ENCODE results near the gene KLK1. TPM values are rescaled to one million over a fixed set of nuclear protein-coding genes. Genes with fewer than 3 reads are reported as not detected.
A peak's percentile ranks its signal among the peaks of the same experiment; 100 is the strongest.

The KLK1 gene
- polyA plus RNA-seq, 1 donor from 2014 or later = not detected

- peak overlapping the region; percentile 2 for H3K27ac ChIP-seq (ENCODE audit: low read length)
- no peaks in the 10 kb centered on the region for H4K20me1 ChIP-seq (ENCODE audit: insufficient read depth)
- no peaks in the 10 kb centered on the region for H3K36me3 ChIP-seq (ENCODE audit: insufficient read depth, low read length)
- H3K79me2 ChIP-seq (replicated peaks; ENCODE audit: insufficient read depth, low read length) = no peaks in the 10 kb centered on the region
- no peak overlapping the region for H2AFZ ChIP-seq (ENCODE audit: low read depth, low read length)
- no peaks in the 10 kb centered on the region for H3K9me3 ChIP-seq (ENCODE audit: low read length)
- no peak overlapping the region for H3K4me3 ChIP-seq (ENCODE audit: low read length)
- H3K4me2 ChIP-seq (ENCODE audit: low read length) = no peak overlapping the region
- H3K27me3 ChIP-seq (ENCODE audit: insufficient read depth, low read depth, low read length) = peaks cover 26% of the 10 kb centered on the region
- no peaks in the 10 kb centered on the region for H3F3A ChIP-seq (ENCODE audit: insufficient read depth, low read length, poor library complexity, severe bottlenecking)
- TF ChIP-seq RAD21 (conservative IDR thresholded peaks at IDR 0.05) = no peak
- TF ChIP-seq POLR2AphosphoS5 (IDR thresholded peaks at IDR 0.05) = no peak
- no peak for TF ChIP-seq REST (IDR thresholded peaks at IDR 0.05; ENCODE audit: borderline replicate concordance)
- TF ChIP-seq TAF1 (IDR thresholded peaks at IDR 0.05; ENCODE audit: low read depth) = no peak
- no peak for TF ChIP-seq MXI1 (conservative IDR thresholded peaks at IDR 0.05; ENCODE audit: poor library complexity, severe bottlenecking)
- no peak for TF ChIP-seq CTCF (IDR thresholded peaks at IDR 0.05; ENCODE audit: poor library complexity, severe bottlenecking)
- no peak for TF ChIP-seq EZH2 (IDR thresholded peaks at IDR 0.05; ENCODE audit: borderline replicate concordance, insufficient read depth, low read length, poor library complexity, severe bottlenecking)
- TF ChIP-seq SMC3 (conservative IDR thresholded peaks at IDR 0.05; ENCODE audit: poor library complexity) = no peak
- TF ChIP-seq EP300 (conservative IDR thresholded peaks at IDR 0.05; ENCODE audit: poor library complexity, severe bottlenecking) = no peak
- no peak overlapping the region for H3K9ac ChIP-seq (ENCODE audit: low read length)
- H3K9me2 ChIP-seq (ENCODE audit: insufficient read depth, low read length) = no peaks in the 10 kb centered on the region
These were observed 44.6 kb downstream of the KLK1 start for GRCh38 chr19:50778906-50779430.

- no peak overlapping the region for H3K27ac ChIP-seq (ENCODE audit: low read length)
- H3F3A ChIP-seq (ENCODE audit: insufficient read depth, low read length, poor library complexity, severe bottlenecking) = no peaks in the 10 kb centered on the region
- peak overlapping the region; percentile 65 for H3K4me2 ChIP-seq (ENCODE audit: low read length)
- no peaks in the 10 kb centered on the region for H3K36me3 ChIP-seq (ENCODE audit: insufficient read depth, low read length)
- peak overlapping the region; percentile 61 for H3K4me3 ChIP-seq (ENCODE audit: low read length)
- no peaks in the 10 kb centered on the region for H3K9me3 ChIP-seq (ENCODE audit: low read length)
- H3K27me3 ChIP-seq (ENCODE audit: insufficient read depth, low read depth, low read length) = peaks cover 26% of the 10 kb centered on the region
- H3K9me2 ChIP-seq (ENCODE audit: insufficient read depth, low read length) = no peaks in the 10 kb centered on the region
- TF ChIP-seq POLR2AphosphoS5 (IDR thresholded peaks at IDR 0.05) (no peak), RAD21 (conservative IDR thresholded peaks at IDR 0.05) (peak; percentile 2), SMC3 (conservative IDR thresholded peaks at IDR 0.05; ENCODE audit: poor library complexity) (peak; percentile 44)
- no peaks in the 10 kb centered on the region for H4K20me1 ChIP-seq (ENCODE audit: insufficient read depth)
- peak overlapping the region; percentile 14 for H3K9ac ChIP-seq (ENCODE audit: low read length)
- peak overlapping the region; percentile 5 for H2AFZ ChIP-seq (ENCODE audit: low read depth, low read length)
- no peaks in the 10 kb centered on the region for H3K79me2 ChIP-seq (replicated peaks; ENCODE audit: insufficient read depth, low read length)
These were observed 45.7 kb downstream of the KLK1 start for GRCh38 chr19:50777830-50778303.

Data from neural cell (in vitro differentiated cells).